ENCODE measurements around the gene CLINT1. TPM values are rescaled to one million over a fixed set of nuclear protein-coding genes. Genes with fewer than 3 reads are reported as not detected.

The CLINT1 gene
- total and polyA plus RNA-seq, 9 of the 15 experiments (the other 6 are each of a cell fraction or from before 2014, with no cell fraction given): 23.6 to 125 (median 71.4) TPM

DNA sequence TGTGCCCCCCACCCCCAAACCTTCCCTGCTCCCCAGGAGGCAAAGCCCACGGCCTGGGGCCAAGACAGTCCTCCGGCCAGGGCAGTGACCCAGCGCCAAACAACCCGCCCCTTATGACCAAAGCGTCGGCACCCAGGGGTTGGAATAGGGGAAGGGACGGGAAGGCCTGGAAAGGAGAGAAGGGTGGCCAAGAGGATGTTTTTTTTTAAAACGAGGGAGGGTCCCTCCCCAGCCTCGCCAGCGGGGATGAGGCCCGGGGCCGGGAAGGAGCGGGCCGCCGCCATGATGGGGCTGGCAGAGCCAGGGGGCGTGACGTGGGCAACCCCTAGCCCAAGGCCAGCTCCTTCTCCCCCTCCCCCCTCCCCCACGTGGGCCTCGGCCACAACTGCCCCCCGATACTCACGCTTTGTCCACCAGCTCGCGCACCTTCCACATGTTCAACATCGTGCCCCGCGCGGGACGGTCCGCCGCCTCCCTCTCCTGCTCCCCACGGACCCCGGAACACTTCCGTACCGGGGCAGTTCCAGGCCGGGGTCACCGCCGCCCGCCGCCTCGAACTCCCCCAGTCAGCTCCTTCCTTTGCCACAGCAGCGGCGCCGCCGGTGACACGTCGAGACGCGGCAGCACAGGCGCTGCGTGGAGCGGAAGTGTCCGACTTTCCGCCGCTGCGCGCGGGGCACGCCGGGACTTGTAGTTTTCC, at the start of gene CLINT1 (continued):
- TF ChIP-seq TEAD1 (CRISPR knock-in tag; IDR thresholded peaks at IDR 0.05) (0 out of 4 replicates have a peak, but pooled peaks of 1 of the 2 experiments have one; percentile 42), RBM15 (IDR thresholded peaks at IDR 0.05; ENCODE audit: insufficient read depth, low read length) (no peak), EP400 (IDR thresholded peaks at IDR 0.05) (peak; percentile 90), ZNF583 (CRISPR knock-in tag; IDR thresholded peaks at IDR 0.05) (no peak), NR4A1 (CRISPR knock-in tag; IDR thresholded peaks at IDR 0.05) (no peak), NR4A1 (tag; IDR thresholded peaks at IDR 0.05) (no peak), PRPF4 (IDR thresholded peaks at IDR 0.05; ENCODE audit: insufficient read depth, low read depth, low read length, poor library complexity, severe bottlenecking) (no peak), XRCC3 (IDR thresholded peaks at IDR 0.05) (no peak), EHMT2 (IDR thresholded peaks at IDR 0.05) (no peak), PHF21A (IDR thresholded peaks at IDR 0.05; ENCODE audit: borderline replicate concordance, low read depth) (peak; percentile 37; the same call in 1 of the 2 replicates), ESRRA (IDR thresholded peaks at IDR 0.05; ENCODE audit: borderline replicate concordance, low read depth) (peak; percentile 32; the same call in 1 of the 2 replicates), CREB1 (IDR thresholded peaks at IDR 0.05) (peak; percentile 98), CREB1 (CRISPR knock-in tag; IDR thresholded peaks at IDR 0.05) (peak; percentile 95), NR2F6 (CRISPR knock-in tag; IDR thresholded peaks at IDR 0.05) (no peak), SMAD4 (CRISPR knock-in tag; conservative IDR thresholded peaks at IDR 0.05) (no peak; the same call in 1 of the 2 replicates), HDAC1 (IDR thresholded peaks at IDR 0.05) (peak in 1 of 2 experiments; percentile 95; a peak in 2 of 4 replicates), ARID2 (IDR thresholded peaks at IDR 0.05) (no peak), TRIM24 (IDR thresholded peaks at IDR 0.05) (no peak; a peak in 1 of 4 replicates), NUFIP1 (IDR thresholded peaks at IDR 0.05; ENCODE audit: partially characterized antibody) (no peak), ZNF444 (CRISPR knock-in tag; IDR thresholded peaks at IDR 0.05) (no peak), ZNF174 (CRISPR knock-in tag; IDR thresholded peaks at IDR 0.05) (no peak)
- TF ChIP-seq, protein P1, sequence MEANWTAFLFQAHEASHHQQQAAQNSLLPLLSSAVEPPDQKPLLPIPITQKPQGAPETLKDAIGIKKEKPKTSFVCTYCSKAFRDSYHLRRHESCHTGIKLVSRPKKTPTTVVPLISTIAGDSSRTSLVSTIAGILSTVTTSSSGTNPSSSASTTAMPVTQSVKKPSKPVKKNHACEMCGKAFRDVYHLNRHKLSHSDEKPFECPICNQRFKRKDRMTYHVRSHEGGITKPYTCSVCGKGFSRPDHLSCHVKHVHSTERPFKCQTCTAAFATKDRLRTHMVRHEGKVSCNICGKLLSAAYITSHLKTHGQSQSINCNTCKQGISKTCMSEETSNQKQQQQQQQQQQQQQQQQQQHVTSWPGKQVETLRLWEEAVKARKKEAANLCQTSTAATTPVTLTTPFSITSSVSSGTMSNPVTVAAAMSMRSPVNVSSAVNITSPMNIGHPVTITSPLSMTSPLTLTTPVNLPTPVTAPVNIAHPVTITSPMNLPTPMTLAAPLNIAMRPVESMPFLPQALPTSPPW (CRISPR knock-in tag; IDR thresholded peaks at IDR 0.05): peak; percentile 77
- TF ChIP-seq, protein P2, sequence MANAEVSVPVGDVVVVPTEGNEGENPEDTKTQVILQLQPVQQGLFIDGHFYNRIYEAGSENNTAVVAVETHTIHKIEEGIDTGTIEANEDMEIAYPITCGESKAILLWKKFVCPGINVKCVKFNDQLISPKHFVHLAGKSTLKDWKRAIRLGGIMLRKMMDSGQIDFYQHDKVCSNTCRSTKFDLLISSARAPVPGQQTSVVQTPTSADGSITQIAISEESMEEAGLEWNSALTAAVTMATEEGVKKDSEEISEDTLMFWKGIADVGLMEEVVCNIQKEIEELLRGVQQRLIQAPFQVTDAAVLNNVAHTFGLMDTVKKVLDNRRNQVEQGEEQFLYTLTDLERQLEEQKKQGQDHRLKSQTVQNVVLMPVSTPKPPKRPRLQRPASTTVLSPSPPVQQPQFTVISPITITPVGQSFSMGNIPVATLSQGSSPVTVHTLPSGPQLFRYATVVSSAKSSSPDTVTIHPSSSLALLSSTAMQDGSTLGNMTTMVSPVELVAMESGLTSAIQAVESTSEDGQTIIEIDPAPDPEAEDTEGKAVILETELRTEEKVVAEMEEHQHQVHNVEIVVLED (CRISPR knock-in tag; IDR thresholded peaks at IDR 0.05): peak; percentile 97
- TF ChIP-seq, protein P3, sequence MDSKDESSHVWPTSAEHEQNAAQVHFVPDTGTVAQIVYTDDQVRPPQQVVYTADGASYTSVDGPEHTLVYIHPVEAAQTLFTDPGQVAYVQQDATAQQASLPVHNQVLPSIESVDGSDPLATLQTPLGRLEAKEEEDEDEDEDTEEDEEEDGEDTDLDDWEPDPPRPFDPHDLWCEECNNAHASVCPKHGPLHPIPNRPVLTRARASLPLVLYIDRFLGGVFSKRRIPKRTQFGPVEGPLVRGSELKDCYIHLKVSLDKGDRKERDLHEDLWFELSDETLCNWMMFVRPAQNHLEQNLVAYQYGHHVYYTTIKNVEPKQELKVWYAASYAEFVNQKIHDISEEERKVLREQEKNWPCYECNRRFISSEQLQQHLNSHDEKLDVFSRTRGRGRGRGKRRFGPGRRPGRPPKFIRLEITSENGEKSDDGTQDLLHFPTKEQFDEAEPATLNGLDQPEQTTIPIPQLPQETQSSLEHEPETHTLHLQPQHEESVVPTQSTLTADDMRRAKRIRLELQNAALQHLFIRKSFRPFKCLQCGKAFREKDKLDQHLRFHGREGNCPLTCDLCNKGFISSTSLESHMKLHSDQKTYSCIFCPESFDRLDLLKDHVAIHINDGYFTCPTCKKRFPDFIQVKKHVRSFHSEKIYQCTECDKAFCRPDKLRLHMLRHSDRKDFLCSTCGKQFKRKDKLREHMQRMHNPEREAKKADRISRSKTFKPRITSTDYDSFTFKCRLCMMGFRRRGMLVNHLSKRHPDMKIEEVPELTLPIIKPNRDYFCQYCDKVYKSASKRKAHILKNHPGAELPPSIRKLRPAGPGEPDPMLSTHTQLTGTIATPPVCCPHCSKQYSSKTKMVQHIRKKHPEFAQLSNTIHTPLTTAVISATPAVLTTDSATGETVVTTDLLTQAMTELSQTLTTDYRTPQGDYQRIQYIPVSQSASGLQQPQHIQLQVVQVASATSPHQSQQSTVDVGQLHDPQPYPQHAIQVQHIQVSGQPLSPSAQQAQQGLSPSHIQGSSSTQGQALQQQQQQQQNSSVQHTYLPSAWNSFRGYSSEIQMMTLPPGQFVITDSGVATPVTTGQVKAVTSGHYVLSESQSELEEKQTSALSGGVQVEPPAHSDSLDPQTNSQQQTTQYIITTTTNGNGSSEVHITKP (IDR thresholded peaks at IDR 0.05; ENCODE audit: partially characterized antibody): no peak

All from K562 (cell line).